Endothelial cell of umbilical vein (primary cell): ENCODE results near the gene MRFAP1. TPM values are rescaled to one million over a fixed set of nuclear protein-coding genes. Genes with fewer than 3 reads are reported as not detected.

Source experiments
- BruUV-seq: library from RNA; stranded (reverse); fragments of 400-500 nt; replicated peaks from 2 replicates; lab custom pipeline; 2021; lab: Mats Ljungman, UMichigan
- CTCF ChIA-PET: fragments of 300-600, 350-600 bp; sonication (Branson Sonifier 250); formaldehyde crosslinking; loops from one replicate; lab custom pipeline; 2021; ENCODE audit warnings: antibody characterized with exemption, inconsistent platforms; lab: Charles Lee
- POLR2A ChIA-PET: fragments of 300-600, 350-600 bp; sonication (Branson Sonifier 250); formaldehyde crosslinking; loops from one replicate; lab custom pipeline; 2021; ENCODE audit warnings: antibody characterized with exemption, inconsistent platforms; lab: Charles Lee
- DNase-seq: peaks from one replicate; pipeline ENCODE4 v3.0.0-alpha.2; 2011; ENCODE audit warnings: low read depth, low spot score
- FAIRE-seq: peaks from 2 replicates; lab custom pipeline; 2011; peaks lifted over from hg19 to GRCh38; lab: Jason Lieb, UNC
- H2AFZ ChIP-seq: 2 replicates; pipeline ENCODE4 v1.6.0; 2012; ENCODE audit warnings: low read depth, low read length, control low read depth, inconsistent platforms
- H3K27ac ChIP-seq: 2 replicates; pipeline ENCODE4 v1.5.1; 2011; ENCODE audit warnings: low read depth, mild to moderate bottlenecking, control low read depth, low read length, moderate library complexity; ENCODE audit not compliant: insufficient read depth
- H3K27me3 ChIP-seq, 2 experiments: 2 replicates each; pipeline versions ENCODE4 v1.6.0 to v1.6.1; 2011; ENCODE audit warnings: low read length in 2 of 2, mixed read lengths in 1 of 2; ENCODE audit not compliant: control insufficient read depth in 2 of 2, insufficient read depth in 2 of 2
- H3K36me3 ChIP-seq, 2 experiments: 2 replicates in 1 of 2; 3 replicates in 1 of 2; pipeline ENCODE4 v1.5.1; 2011; ENCODE audit warnings: low read length in 2 of 2, mild to moderate bottlenecking in 1 of 2, moderate library complexity in 1 of 2; ENCODE audit not compliant: control insufficient read depth in 2 of 2, insufficient read depth in 2 of 2; ENCODE audit errors: extremely low read depth in 1 of 2
- H3K4me1 ChIP-seq: 3 replicates; pipeline ENCODE4 v1.5.1; 2011; ENCODE audit warnings: mild to moderate bottlenecking, low read length; ENCODE audit not compliant: control insufficient read depth, insufficient read depth; ENCODE audit errors: extremely low read depth
- H3K4me2 ChIP-seq: 2 replicates; pipeline ENCODE4 v1.6.1; 2011; ENCODE audit warnings: low read length, control low read depth, mixed read lengths; ENCODE audit not compliant: insufficient read depth
- H3K4me3 ChIP-seq, 3 experiments: fragments of 200-600 bp in 1 of 3; sonication (generic), shearing (Covaris generic) in 1 of 3; replicated peaks in 1 of 3; 2 replicates each; pipeline ENCODE4 v1.5.1; 2011 to 2016; ENCODE audit warnings: control low read depth in 3 of 3, low read length in 3 of 3, mild to moderate bottlenecking in 2 of 3, inconsistent platforms in 1 of 3, low read depth in 1 of 3, moderate library complexity in 1 of 3; ENCODE audit not compliant: insufficient read depth in 1 of 3
- H3K79me2 ChIP-seq: 2 replicates; pipeline ENCODE4 v1.6.0; 2012; ENCODE audit warnings: low read length, inconsistent platforms; ENCODE audit not compliant: control insufficient read depth, insufficient read depth
- H3K9ac ChIP-seq: replicated peaks from 2 replicates; pipeline ENCODE3; 2011; ENCODE audit warnings: low read length, control low read depth; ENCODE audit not compliant: insufficient read depth; ENCODE audit errors: extremely low read depth
- H3K9me1 ChIP-seq: replicated peaks from 3 replicates; pipeline ENCODE4 v1.6.0; 2011; ENCODE audit warnings: mild to moderate bottlenecking, low read length; ENCODE audit not compliant: control insufficient read depth, insufficient read depth; ENCODE audit errors: extremely low read depth
- H3K9me3 ChIP-seq: replicated peaks from 2 replicates; pipeline ENCODE4 v1.5.1; 2012; ENCODE audit warnings: low read length, inconsistent platforms; ENCODE audit not compliant: control insufficient read depth, insufficient read depth
- H4K20me1 ChIP-seq: replicated peaks from 2 replicates; pipeline ENCODE3; 2011; ENCODE audit warnings: mild to moderate bottlenecking, low read length; ENCODE audit not compliant: control insufficient read depth, insufficient read depth; ENCODE audit errors: extremely low read depth
- CTCF ChIP-seq, 2 donors: IDR thresholded peaks; 1 replicate in 1 of 2; 2 replicates in 1 of 2; pipeline ENCODE4 v1.5.1; 2011; ENCODE audit warnings: low read length in 2 of 2, mild to moderate bottlenecking in 2 of 2, moderate library complexity in 2 of 2, control low read depth in 1 of 2, inconsistent platforms in 1 of 2, low read depth in 1 of 2; ENCODE audit not compliant: insufficient read depth in 1 of 2; ENCODE audit errors: extremely low read depth in 1 of 2
- EZH2 ChIP-seq: IDR thresholded peaks from 2 replicates; pipeline ENCODE4 v1.6.1; 2012; ENCODE audit warnings: borderline replicate concordance, low read depth, mild to moderate bottlenecking, moderate library complexity, low read length, inconsistent platforms; ENCODE audit not compliant: severe bottlenecking
- FOS ChIP-seq: IDR thresholded peaks from 2 replicates; pipeline ENCODE4 v1.6.1; 2011; ENCODE audit warnings: mild to moderate bottlenecking, low read length, moderate library complexity, borderline replicate concordance; ENCODE audit not compliant: insufficient read depth
- GATA2 ChIP-seq: IDR thresholded peaks from 2 replicates; pipeline ENCODE4 v1.7.0; 2011; ENCODE audit warnings: low read depth, mild to moderate bottlenecking, moderate library complexity, mixed read lengths, low read length; ENCODE audit not compliant: insufficient read length, insufficient read depth
- JUN ChIP-seq: IDR thresholded peaks from 2 replicates; pipeline ENCODE4 v1.6.1; 2011; ENCODE audit warnings: borderline replicate concordance, low read depth; ENCODE audit not compliant: insufficient read length, insufficient read depth
- MAX ChIP-seq: IDR thresholded peaks from 2 replicates; pipeline ENCODE4 v1.6.1; 2011; ENCODE audit not compliant: insufficient read depth, insufficient read length
- MYC ChIP-seq: IDR thresholded peaks from one replicate; pipeline ENCODE4 v1.6.1; 2011; ENCODE audit warnings: mild to moderate bottlenecking, low read depth, low read length
- POLR2A ChIP-seq: IDR thresholded peaks from 2 replicates; pipeline ENCODE4 v1.6.1; 2012; ENCODE audit warnings: low read depth, mild to moderate bottlenecking, control low read depth, low read length
- POLR2AphosphoS5 ChIP-seq: IDR thresholded peaks from 2 replicates; pipeline ENCODE4 v1.6.1; 2012; ENCODE audit warnings: low read depth, mild to moderate bottlenecking, control low read depth, low read length, moderate library complexity; ENCODE audit not compliant: insufficient read depth
- dilution Hi-C: fragments of 300-500 bp; cut with MboI; formaldehyde crosslinking; loops from one replicate; pipeline ENCODE4 v1.15.0; 2019; ENCODE audit warnings: low sequenced_read_pairs; ENCODE audit not compliant: extremely low pct_ligation_motif_present
- intact Hi-C: fragments of 100-400 bp; cut with micrococcal nuclease; formaldehyde crosslinking; loops from one replicate; pipeline ENCODE4 v1.10.0; 2022
- polyA plus RNA-seq, 4 experiments: library from polyadenylated mRNA; depleted of rRNA in 3 of 4; stranded (reverse) in 3 of 4; unstranded in 1 of 4; fragments of >200 nt; gene quantifications; 2 replicates each; pipeline versions ENCODE4 v1.2.1 to v1.2.3, GENCODE V29; 2011 to 2012; ENCODE audit warnings: missing spikeins in 1 of 4
- total RNA-seq: library from RNA; stranded (reverse); gene quantifications from 2 replicates; pipeline ENCODE4 v1.2.3, GENCODE V29; 2021

The MRFAP1 gene
- total and polyA plus RNA-seq, 2 donors (not counting 3 experiments of a cell fraction or from before 2014, with no cell fraction given), result 170 to 317 TPM

- no peaks in the 10 kb centered on the region for H3K4me1 ChIP-seq
- no peaks in the 10 kb centered on the region for H4K20me1 ChIP-seq
- dilution Hi-C loops, result no loop called here
- no peak overlapping the region for H3K9ac ChIP-seq
- H3K79me2 ChIP-seq, result no peaks in the 10 kb centered on the region
- no peak for FAIRE-seq
- no peaks in the 10 kb centered on the region for H3K27me3 ChIP-seq
- no peak overlapping the region for H3K4me2 ChIP-seq
- no peak overlapping the region for H3K4me3 ChIP-seq
- TF ChIP-seq MYC, result no peak
- TF ChIP-seq JUN, result no peak
- no peak for TF ChIP-seq POLR2AphosphoS5
- no peak for TF ChIP-seq POLR2A
- TF ChIP-seq MAX, result no peak
- TF ChIP-seq FOS, result no peak
- TF ChIP-seq EZH2, result no peak
- no peak for TF ChIP-seq CTCF (IDR thresholded peaks at IDR 0.05; ENCODE audit: extremely low read depth in 1 of 2, insufficient read depth in 1 of 2, low read depth in 1 of 2, low read length in 2 of 2)
- TF ChIP-seq GATA2, result no peak
- BruUV-seq, result no TSS peak
- no peak overlapping the region for H2AFZ ChIP-seq
- intact Hi-C loops, result no loop called here
- ChIA-PET CTCF (interaction anchor here (1.4 kb wide), 1 partner anchor 12 kb away, joined by 7 read pairs; no protein-coding TSS in a partner anchor), POLR2A (no interaction called here)
- no peaks in the 10 kb centered on the region for H3K9me3 ChIP-seq
- DNase-seq, result no peak
- H3K9me1 ChIP-seq, result no peaks in the 10 kb centered on the region
- no peaks in the 10 kb centered on the region for H3K36me3 ChIP-seq
- H3K27ac ChIP-seq, result no peak overlapping the region
These were observed 45.8 kb downstream of the MRFAP1 start for GRCh38 chr4:6686104-6686787.
